SK-N-SH treated with all-trans-retinoic acid at 6 μM for 48 hours (cell line): ENCODE results near the gene ZNF625.

ENCODE experiments used
- ARNTL ChIP-seq: fragments of 450-650 bp; formaldehyde crosslinking; IDR thresholded peaks from 2 replicates; pipeline ENCODE4 v1.5.0; 2020; ENCODE audit warnings: low read depth, mild to moderate bottlenecking, moderate library complexity, borderline replicate concordance
- CSDC2 ChIP-seq: fragments of 250-450 bp; sonication (Bioruptor Pico); IDR thresholded peaks from 2 replicates; pipeline ENCODE4 v1.5.0; 2020; ENCODE audit warnings: mild to moderate bottlenecking, moderate library complexity
- ISL1 ChIP-seq: fragments of 250-450 bp; sonication (Bioruptor Pico); IDR thresholded peaks from 2 replicates; pipeline ENCODE4 v2.1.2; 2022; ENCODE audit warnings: mild to moderate bottlenecking, moderate library complexity
- OSR1 ChIP-seq: fragments of 250-450 bp; sonication (Bioruptor Pico); IDR thresholded peaks from 2 replicates; pipeline ENCODE4 v1.8.0; 2022; ENCODE audit warnings: moderate library complexity, mild to moderate bottlenecking, inconsistent platforms
- PATZ1 ChIP-seq: fragments of 250-450 bp; sonication (Bioruptor Pico); IDR thresholded peaks from 2 replicates; pipeline ENCODE4 v1.8.0; 2020; ENCODE audit warnings: mild to moderate bottlenecking, moderate library complexity, borderline replicate concordance
- PPARA ChIP-seq: fragments of 250-450 bp; sonication (Bioruptor Pico); IDR thresholded peaks from 2 replicates; pipeline ENCODE4 v1.5.0; 2020; ENCODE audit warnings: mild to moderate bottlenecking, borderline replicate concordance
- RARB ChIP-seq: fragments of 250-450 bp; sonication (Bioruptor Pico); IDR thresholded peaks from 2 replicates; pipeline ENCODE4 v1.8.0; 2021; ENCODE audit warnings: mild to moderate bottlenecking, moderate library complexity
- TOX ChIP-seq: fragments of 250-450 bp; sonication (Bioruptor Pico); IDR thresholded peaks from 2 replicates; pipeline ENCODE4 v1.8.0; 2021; ENCODE audit warnings: mild to moderate bottlenecking, moderate library complexity, borderline replicate concordance
- TSHZ2 ChIP-seq: fragments of 250-450 bp; sonication (Bioruptor Pico); IDR thresholded peaks from 2 replicates; pipeline ENCODE4 v1.5.0; 2020; ENCODE audit warnings: mild to moderate bottlenecking, moderate library complexity
- ZC3H10 ChIP-seq: fragments of 250-450 bp; sonication (Bioruptor Pico); IDR thresholded peaks from 2 replicates; pipeline ENCODE4 v1.5.1; 2021; ENCODE audit warnings: mild to moderate bottlenecking, moderate library complexity
- ZFP30 ChIP-seq: fragments of 450-650 bp; formaldehyde crosslinking; IDR thresholded peaks from 2 replicates; pipeline ENCODE4 v1.5.0; 2022; ENCODE audit warnings: mild to moderate bottlenecking, moderate library complexity

GRCh38 chr19:12205296-12205695 lies 48.8 kb upstream of the ZNF625 start:
- no peak for TF ChIP-seq PATZ1
- TF ChIP-seq ZFP30, result no peak
- no peak for TF ChIP-seq TOX (CRISPR knock-in tag)
- TF ChIP-seq ARNTL (CRISPR knock-in tag), result no peak
- no peak for TF ChIP-seq RARB
- TF ChIP-seq CSDC2 (CRISPR knock-in tag), result no peak
- TF ChIP-seq PPARA (CRISPR knock-in tag), result no peak
- no peak for TF ChIP-seq ZC3H10 (CRISPR knock-in tag)
- no peak for TF ChIP-seq TSHZ2 (CRISPR knock-in tag)
- no peak for TF ChIP-seq ISL1 (CRISPR knock-in tag)
- TF ChIP-seq OSR1, result no peak
